NCI-H1417 treated with DMSO at 0.1 percent for 48 hours (cell line): ENCODE results near the gene PPM1L.
A peak's percentile ranks its signal among the peaks of the same experiment; 100 is the strongest.
"Not testable (repeated sequence)": the region's sequence is repeated elsewhere in the genome, so short reads cannot be mapped to it uniquely, and the experiment has no call there.

Experiments
- DNase-seq: peaks from one replicate; lab custom pipeline; 2025; lab: John Stamatoyannopoulos, UW

PPM1L gene

DNA sequence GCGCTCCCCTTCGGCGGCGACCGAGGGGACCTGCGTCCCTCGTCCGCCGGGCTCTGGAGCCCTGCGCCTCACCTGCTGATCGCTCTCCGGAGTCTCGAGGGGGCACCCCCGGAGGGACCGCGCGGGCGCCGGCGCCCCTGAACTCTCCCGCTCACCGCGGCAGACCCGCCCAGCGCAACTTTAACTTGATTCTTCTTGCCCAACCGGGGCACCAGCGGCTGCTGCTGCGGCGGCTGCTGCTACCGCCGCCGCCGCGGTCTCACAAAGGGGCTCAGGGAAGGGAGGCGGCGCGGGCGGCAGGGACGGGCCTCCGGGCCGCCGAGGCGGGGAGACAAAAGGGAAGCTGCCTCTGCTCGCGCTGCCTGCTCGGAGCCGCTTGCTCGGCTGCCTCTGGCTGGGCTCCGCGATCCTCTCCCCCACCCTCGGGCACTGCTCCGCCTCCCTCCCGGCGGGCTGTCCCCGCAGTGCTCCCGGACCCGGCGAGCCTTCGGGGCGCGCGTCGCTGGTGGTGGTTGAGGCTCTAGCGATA is at the start of gene PPM1L:
TSS of gene PPM1L (plus strand) at position 456 of the 529 bp plus-strand sequence.
- no peak for DNase-seq

- peak; percentile 62 for DNase-seq
These were observed 48.7 kb upstream of the PPM1L start for GRCh38 chr3:160707187-160707794.

DNA sequence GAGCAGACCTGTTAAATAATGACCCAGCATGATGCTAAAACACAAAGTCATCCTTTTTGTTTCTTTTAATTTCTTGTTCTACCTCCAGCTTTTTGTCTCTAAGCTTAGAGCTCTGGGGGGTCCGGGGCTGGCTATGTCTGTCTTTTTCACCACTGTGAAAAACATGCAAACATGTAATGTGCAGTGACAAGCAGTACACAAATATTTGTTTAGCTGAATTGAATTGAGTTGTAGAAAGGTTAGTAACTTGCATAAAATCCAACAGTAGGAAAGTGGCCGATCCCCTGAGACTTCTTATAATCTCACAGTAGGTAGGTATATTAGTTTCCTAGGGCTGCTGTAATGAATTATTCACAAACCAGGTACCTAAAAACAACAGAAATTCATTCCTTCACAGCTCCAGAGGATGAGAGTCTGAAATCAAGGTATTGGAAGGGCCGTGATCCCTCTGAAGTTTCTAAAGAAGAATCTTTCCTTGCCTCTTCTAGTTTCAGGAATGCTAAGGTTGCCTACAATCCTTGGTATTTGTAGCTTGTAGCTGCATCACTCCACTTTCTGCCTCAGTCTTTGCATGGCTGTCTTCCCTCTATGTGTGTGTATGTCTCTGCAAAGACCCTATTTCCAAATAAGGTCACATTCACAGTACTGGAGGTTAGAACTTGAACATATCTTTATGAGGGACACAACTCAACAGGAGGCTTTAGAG is 46.4 kb upstream of the PPM1L start:
- DNase-seq = no peak

GRCh38 chr3:160713144-160713543 is 42.9 kb upstream of the PPM1L start:
- DNase-seq = not testable (repeated sequence)

GRCh38 chr3:160719710-160720109 is 36.3 kb upstream of the PPM1L start:
- DNase-seq = no peak

DNA sequence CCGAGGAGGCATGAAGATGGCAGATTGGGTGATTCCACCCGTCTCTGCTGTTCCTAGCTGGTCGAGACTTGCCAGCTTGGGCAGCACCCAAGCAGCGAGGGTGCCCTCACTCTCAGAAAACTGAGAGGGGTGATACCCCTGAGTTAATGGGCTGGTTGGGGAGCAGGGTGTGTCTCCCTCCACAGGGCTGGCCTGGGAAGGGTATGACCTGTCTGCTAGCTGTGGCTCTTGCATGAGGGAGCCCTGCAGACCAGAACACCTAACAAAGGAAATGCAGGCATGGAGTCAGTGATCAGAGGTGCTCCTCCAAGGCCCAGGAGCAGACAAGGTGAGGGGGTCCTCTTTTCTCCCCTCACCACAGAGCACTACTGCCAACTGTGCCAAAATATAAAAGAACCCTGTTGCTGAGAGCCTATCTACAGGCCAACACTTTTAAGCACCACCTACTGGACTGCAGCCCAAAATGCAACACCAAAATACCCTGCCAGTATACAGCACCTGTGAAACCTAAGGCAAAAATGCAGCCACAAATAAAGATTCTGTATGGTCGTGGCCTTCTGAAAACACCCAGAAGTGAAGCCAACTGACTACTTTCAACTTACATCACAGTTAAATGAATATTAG is 35.8 kb upstream of the PPM1L start:
- no peak for DNase-seq

- no peak for DNase-seq
These were observed 33.7 kb upstream of the PPM1L start for GRCh38 chr3:160722331-160722730.

- no peak for DNase-seq
These were observed 30.7 kb upstream of the PPM1L start for GRCh38 chr3:160725338-160725737.

DNA sequence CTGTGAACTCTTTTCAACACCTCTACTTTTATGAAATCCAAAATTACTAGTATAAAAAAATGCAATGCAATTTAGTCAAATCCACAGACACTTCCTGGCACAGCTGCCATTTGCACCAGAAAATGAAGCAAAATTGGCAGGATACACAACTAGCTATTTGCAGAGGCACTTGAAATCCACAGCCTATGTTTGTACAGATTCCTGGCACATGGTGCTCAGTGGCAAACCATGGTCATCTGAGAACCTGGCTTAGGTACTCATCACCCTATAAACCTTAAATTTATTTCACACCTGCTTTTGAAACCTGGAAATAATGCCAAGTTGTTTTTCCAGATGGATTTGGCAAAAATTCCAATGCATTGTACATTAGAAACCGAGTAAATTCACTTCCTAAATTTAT is 20.2 kb upstream of the PPM1L start:
- DNase-seq = no peak

DNA sequence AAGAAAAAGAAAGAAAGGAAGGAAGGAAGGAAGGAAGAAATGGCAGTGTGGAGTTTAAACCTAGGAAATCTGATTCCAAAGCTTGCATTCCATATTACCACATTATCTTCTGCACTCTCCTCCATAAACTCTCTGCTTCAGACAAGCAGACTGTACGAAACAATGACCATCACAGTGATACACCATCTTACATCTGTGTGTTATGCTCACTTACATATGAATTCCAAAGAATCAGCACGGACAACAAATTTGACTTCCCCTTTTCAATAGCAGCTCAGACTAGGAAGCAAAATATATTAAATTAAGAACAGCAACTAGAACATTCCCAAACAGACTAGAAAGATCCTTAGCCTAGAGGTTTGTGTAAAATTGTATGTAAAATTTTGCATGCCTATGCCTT is 18.0 kb upstream of the PPM1L start:
- no peak for DNase-seq

DNA sequence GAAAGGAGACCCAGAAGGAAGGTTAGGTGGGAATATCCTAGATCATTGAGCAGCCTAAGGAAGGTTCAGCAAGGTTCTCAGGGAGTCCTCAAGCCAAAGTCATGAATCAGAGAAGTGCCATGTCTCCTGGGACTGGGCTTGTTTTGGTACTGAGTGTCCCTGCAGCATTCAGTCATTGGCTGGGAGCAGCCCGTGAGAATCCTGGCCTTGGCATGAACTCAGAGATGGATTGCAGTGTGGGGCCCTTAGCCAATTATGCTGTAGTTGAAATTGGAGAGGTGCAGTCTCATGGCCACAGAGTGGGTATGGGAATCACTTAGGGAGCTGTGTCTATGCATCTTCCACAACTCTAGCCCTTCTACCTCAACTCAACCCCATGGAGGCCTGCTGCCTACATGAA is 17.0 kb upstream of the PPM1L start:
- DNase-seq = no peak

GRCh38 chr3:160746976-160747375 is 9.1 kb upstream of the PPM1L start:
- DNase-seq = no peak

GRCh38 chr3:160747422-160747821 is 8.6 kb upstream of the PPM1L start:
- no peak for DNase-seq

DNA sequence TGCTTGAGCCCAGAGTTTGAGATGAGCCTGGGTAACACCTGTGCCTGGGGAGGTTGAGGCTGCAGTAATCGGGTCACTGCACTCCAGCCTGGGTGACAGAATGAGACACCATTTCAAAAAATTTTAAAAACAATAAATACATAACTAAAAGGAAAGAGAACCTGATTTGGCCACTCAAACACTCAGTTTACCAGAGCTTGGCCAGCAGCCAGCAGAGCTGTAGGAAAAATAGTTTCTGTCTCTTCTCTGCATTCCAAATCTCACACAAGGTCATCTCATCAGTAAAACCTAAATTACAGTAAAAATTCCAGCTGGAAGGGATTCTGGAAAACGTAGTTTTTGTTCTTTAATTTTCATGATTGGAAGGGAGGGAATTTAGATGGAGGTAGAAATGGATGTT is 7.8 kb upstream of the PPM1L start:
- no peak for DNase-seq

DNA sequence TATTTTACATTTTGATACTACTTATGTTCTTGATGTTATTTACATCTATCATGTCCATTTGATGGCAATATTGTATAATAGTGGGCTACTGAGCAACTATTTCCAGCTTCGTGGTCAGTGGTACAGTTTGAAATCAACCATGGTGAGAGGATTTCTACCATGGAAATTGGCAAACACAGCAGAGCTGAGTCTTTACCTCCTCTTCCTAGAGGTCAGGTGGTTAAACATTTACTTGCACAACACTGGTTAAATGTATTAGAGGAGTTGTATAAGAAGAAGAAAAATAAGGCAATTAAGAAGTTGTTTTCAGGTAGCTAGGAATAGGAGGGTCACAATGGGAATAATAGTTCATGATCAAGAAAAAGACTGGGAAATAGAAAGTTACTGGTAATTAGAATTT is 7.2 kb upstream of the PPM1L start:
- DNase-seq = no peak

GRCh38 chr3:160753953-160754352 is 2.1 kb upstream of the PPM1L start:
- no peak for DNase-seq

DNA sequence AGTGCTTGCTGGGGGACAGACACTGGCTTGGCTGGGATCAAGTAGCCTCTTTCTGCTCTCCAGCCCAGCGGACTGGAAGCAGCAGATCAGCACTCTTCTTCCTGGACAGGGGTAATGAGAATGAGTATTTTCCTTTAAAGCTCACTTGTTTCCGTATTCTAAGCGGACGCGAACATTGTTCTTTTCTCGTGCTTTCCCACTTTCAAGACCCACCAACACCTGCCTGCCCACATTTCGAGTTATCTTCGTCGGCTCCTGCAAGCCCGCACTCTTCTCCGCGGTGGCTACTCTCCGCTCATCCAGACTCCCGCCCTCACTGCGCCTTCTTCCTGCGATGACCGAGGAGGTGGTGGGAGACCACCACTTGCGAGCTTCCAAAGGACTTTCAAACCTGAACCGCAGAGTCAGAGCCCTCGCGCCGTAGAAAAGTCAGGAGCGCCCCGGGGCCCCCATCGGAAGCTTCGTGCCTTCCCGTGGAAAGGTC is 1.6 kb upstream of the PPM1L start:
- DNase-seq = no peak

DNA sequence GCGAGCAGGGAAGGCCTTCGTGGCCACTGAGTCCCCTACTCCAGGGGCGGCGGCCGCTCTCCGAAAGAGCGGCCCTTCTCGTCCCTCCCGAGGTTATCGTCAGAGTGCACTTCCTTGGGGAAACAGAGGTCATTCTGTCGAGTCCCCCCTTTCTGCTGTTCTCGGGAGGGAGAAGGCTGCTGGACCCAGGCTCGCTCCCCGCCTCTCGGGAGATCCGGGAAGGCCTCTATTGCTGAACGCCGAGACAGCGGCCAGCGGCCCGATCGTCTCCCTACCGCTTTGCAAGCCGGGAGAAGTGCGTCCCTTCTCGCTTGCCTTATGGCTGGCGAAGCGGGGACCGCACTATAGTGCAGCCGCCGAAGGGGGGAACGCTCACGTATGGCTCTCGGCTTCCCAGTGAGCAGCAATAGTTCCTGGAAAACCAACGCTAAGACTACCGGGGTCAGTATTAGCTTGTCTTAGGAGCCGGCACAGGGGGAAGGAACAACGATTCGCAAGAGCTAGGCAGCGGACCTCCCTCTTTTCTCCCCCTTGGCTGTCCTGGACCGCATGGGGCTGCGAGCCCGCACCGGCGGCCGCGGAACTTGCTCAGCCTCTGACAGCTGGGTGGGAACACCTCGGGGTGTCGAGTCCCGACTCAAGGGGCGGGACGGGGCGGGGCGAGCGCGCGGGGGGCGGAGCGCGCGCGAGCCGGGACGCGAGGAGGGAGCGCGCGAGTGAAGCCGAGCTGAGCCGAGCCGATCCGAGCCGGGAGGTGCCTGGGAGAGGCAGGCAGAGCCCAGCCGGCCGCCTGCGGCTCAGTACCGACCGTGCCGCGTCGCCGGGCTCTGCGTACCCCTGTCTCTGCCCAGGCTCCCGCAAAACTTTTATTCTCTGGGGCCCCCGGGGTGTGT is 930 bp upstream of the PPM1L start:
- peak; percentile 92 for DNase-seq

- DNase-seq = no peak
These were observed 1.4 kb downstream of the PPM1L start for GRCh38 chr3:160757233-160758106.

GRCh38 chr3:160758929-160759577 is 3.0 kb downstream of the PPM1L start:
- no peak for DNase-seq

DNA sequence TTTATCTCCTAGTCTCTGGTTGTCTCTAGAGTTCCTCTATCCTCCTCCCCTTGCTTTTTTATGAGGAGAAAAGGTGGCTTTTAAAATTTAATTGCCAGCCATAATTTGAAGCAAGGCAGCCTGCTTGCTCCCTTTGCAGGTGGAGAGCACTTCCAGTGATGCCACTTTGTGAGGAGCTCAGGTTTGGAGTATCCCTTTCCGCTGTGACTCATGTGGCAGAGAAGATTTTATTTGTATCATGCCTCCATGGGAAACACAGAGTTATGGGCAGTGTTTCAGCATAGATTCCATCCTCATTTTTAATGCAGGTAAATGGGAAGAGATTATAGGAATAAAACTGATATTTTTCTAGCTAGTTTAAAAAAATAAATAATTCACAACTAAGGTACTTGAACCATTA is 7.0 kb downstream of the PPM1L start:
- DNase-seq = no peak
